ENCODE measurements around the gene GFRA1. TPM values are rescaled to one million over a fixed set of nuclear protein-coding genes. Genes with fewer than 3 reads are reported as not detected.

Gene GFRA1
- total RNA-seq, 1 experiment from 2014 or later = 0.30 TPM

DNA sequence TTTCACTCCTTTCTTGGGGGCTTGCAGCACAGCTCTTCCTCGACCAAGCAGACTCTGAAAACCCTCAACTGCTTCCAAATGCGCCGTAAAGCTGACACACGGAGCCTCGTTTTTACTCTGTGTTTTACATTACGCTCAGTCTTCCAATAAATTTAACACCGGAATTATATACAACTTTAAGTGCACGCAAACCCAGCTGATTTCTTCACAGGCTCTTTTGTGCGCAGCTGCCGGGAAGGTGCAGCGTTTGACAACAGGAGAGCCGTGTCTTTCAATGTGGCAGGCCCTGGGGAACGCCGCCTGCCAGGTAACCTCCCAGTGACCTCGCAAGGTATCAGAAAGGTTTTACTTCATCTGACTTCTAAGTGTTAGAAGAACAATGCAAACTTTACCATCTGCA, 35.0 kb downstream of the GFRA1 start (continued):
- TF ChIP-seq, protein P1, sequence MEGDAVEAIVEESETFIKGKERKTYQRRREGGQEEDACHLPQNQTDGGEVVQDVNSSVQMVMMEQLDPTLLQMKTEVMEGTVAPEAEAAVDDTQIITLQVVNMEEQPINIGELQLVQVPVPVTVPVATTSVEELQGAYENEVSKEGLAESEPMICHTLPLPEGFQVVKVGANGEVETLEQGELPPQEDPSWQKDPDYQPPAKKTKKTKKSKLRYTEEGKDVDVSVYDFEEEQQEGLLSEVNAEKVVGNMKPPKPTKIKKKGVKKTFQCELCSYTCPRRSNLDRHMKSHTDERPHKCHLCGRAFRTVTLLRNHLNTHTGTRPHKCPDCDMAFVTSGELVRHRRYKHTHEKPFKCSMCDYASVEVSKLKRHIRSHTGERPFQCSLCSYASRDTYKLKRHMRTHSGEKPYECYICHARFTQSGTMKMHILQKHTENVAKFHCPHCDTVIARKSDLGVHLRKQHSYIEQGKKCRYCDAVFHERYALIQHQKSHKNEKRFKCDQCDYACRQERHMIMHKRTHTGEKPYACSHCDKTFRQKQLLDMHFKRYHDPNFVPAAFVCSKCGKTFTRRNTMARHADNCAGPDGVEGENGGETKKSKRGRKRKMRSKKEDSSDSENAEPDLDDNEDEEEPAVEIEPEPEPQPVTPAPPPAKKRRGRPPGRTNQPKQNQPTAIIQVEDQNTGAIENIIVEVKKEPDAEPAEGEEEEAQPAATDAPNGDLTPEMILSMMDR (IDR thresholded peaks at IDR 0.05 in 2 of 3, conservative IDR thresholded peaks at IDR 0.05 in 1 of 3; ENCODE audit: borderline replicate concordance in 1 of 3, insufficient read depth in 1 of 3, low read depth in 2 of 3, low read length in 2 of 3) = no peak
- TF ChIP-seq, protein P2, sequence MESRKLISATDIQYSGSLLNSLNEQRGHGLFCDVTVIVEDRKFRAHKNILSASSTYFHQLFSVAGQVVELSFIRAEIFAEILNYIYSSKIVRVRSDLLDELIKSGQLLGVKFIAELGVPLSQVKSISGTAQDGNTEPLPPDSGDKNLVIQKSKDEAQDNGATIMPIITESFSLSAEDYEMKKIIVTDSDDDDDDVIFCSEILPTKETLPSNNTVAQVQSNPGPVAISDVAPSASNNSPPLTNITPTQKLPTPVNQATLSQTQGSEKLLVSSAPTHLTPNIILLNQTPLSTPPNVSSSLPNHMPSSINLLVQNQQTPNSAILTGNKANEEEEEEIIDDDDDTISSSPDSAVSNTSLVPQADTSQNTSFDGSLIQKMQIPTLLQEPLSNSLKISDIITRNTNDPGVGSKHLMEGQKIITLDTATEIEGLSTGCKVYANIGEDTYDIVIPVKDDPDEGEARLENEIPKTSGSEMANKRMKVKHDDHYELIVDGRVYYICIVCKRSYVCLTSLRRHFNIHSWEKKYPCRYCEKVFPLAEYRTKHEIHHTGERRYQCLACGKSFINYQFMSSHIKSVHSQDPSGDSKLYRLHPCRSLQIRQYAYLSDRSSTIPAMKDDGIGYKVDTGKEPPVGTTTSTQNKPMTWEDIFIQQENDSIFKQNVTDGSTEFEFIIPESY (IDR thresholded peaks at IDR 0.05; ENCODE audit: extremely low read depth, insufficient replicate concordance, low read length) = no peak

DNA sequence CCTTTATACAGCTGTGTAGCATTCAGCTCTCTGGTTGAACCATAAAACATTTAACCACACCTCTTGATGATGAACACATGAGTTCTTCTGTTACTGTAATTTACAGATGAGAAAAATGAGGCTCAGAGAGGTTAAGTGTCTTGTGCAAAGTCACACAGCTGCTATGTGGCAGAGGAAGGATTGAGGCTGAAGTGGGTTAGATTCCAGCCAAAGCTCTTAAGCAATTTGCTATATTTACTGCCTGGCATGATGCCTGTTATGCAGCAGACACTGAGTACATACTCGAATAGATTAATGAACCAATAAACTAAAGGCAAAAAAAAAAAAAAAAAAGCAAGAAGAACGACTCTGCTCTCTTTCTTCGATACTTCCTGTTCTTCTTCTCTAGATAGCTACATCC, 35.7 kb downstream of the GFRA1 start:
- no peaks in the 10 kb centered on the region for H3K9me2 ChIP-seq (ENCODE audit: insufficient read depth)
- no peak for ATAC-seq
- no peak overlapping the region for H3K9ac ChIP-seq (ENCODE audit: low read length)
- no peaks in the 10 kb centered on the region for H4K20me1 ChIP-seq (ENCODE audit: insufficient read depth)
- intact Hi-C loops (cut with micrococcal nuclease) = no loop called here
- no peaks in the 10 kb centered on the region for H3K79me2 ChIP-seq (ENCODE audit: insufficient read depth, low read length)
- H3K27me3 ChIP-seq (ENCODE audit: insufficient read depth, low read length) = peaks cover 49% of the 10 kb centered on the region
- ChIA-PET RAD21 (ENCODE audit: low non-redundant PET in 1 of 2, low total read pairs in 2 of 2, uncharacterized antibody in 2 of 2, unreplicated experiment in 2 of 2) (no interaction called here), POLR2A (no interaction called here), CTCF (no interaction called here)
- H3K9me3 ChIP-seq (ENCODE audit: control insufficient read depth in 1 of 2, insufficient read depth in 1 of 2, low read depth in 1 of 2, low read length in 2 of 2) = no peaks in the 10 kb centered on the region
- H2AFZ ChIP-seq (ENCODE audit: low read depth, low read length, poor library complexity, severe bottlenecking) = no peak overlapping the region
- no TSS peak for BruUV-seq (replicated peaks)
- no peaks in the 10 kb centered on the region for H3K36me3 ChIP-seq (ENCODE audit: control insufficient read depth in 1 of 2, insufficient read depth in 2 of 2, low read length in 2 of 2)
- DNase-seq (ENCODE audit: low read depth, low spot score) = no peak
- H3K27ac ChIP-seq (ENCODE audit: low read depth, low read length) = no peak overlapping the region
- H3K4me3 ChIP-seq (replicated peaks in 1 of 2; ENCODE audit: low read depth in 1 of 2, low read length in 2 of 2) = no peak overlapping the region
- no peaks in the 10 kb centered on the region for H3K4me1 ChIP-seq (ENCODE audit: control insufficient read depth in 1 of 2, insufficient read depth in 2 of 2, low read length in 2 of 2)
- H3K4me2 ChIP-seq (ENCODE audit: low read length) = no peak overlapping the region
- TF ChIP-seq, protein P3, sequence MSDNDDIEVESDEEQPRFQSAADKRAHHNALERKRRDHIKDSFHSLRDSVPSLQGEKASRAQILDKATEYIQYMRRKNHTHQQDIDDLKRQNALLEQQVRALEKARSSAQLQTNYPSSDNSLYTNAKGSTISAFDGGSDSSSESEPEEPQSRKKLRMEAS (IDR thresholded peaks at IDR 0.05) = no peak
- no peak for TF ChIP-seq CEBPB (IDR thresholded peaks at IDR 0.05; ENCODE audit: low read depth)
- TF ChIP-seq, protein P2 (IDR thresholded peaks at IDR 0.05; ENCODE audit: extremely low read depth, insufficient replicate concordance, low read length) = no peak
- TF ChIP-seq SRF (IDR thresholded peaks at IDR 0.05; ENCODE audit: low read depth) = no peak
- TF ChIP-seq, protein P1 (IDR thresholded peaks at IDR 0.05 in 2 of 3, conservative IDR thresholded peaks at IDR 0.05 in 1 of 3; ENCODE audit: borderline replicate concordance in 1 of 3, insufficient read depth in 1 of 3, low read depth in 2 of 3, low read length in 2 of 3) = no peak
- no peak for TF ChIP-seq FOSL1 (IDR thresholded peaks at IDR 0.05; ENCODE audit: low read depth)
- TF ChIP-seq EZH2phosphoT487 (IDR thresholded peaks at IDR 0.05; ENCODE audit: borderline replicate concordance) = no peak
- no peak for TF ChIP-seq TCF7L2 (IDR thresholded peaks at IDR 0.05; ENCODE audit: borderline replicate concordance, extremely low read depth, insufficient read depth, insufficient read length)
- TF ChIP-seq ELF1 (IDR thresholded peaks at IDR 0.05; ENCODE audit: borderline replicate concordance, low read depth) = no peak
- TF ChIP-seq JUND (IDR thresholded peaks at IDR 0.05) = no peak
- TF ChIP-seq SIN3A (IDR thresholded peaks at IDR 0.05; ENCODE audit: low read depth) = no peak
- no peak for TF ChIP-seq POLR2AphosphoS5 (IDR thresholded peaks at IDR 0.05; ENCODE audit: low read depth, low read length)
- TF ChIP-seq EZH2 (IDR thresholded peaks at IDR 0.05) = no peak
- no peak for TF ChIP-seq POLR2A (IDR thresholded peaks at IDR 0.05; ENCODE audit: borderline replicate concordance, extremely low read depth, insufficient read depth, insufficient read length)
- TF ChIP-seq, protein P4, sequence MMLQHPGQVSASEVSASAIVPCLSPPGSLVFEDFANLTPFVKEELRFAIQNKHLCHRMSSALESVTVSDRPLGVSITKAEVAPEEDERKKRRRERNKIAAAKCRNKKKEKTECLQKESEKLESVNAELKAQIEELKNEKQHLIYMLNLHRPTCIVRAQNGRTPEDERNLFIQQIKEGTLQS (IDR thresholded peaks at IDR 0.05) = no peak
